ENCODE measurements around the gene KCTD13. TPM values are rescaled to one million over a fixed set of nuclear protein-coding genes. Genes with fewer than 3 reads are reported as not detected.

Gene KCTD13
- total RNA-seq, 1 experiment from 2014 or later = 8.2 TPM

- POLR2A ChIA-PET (ENCODE audit: unreplicated experiment) = interaction anchor here (0.6 to 0.9 kb wide), 6 partner anchors 29 to 161 kb away, joined by 3 to 6 read pairs (median 4); partner anchors contain the start of genes ALDOA, ASPHD1, KCTD13 and SEZ6L2
- BruUV-seq (replicated peaks) = no TSS peak
- peaks cover 4% of the 10 kb centered on the region; the same call in 1 of the 2 replicates for H3K36me3 ChIP-seq (ENCODE audit: low read depth, low read length)
- H3F3A ChIP-seq (ENCODE audit: low read length, unreplicated experiment) = no peaks in the 10 kb centered on the region
- ATAC-seq (no peak), DNase-seq (no peak)
- no peaks in the 10 kb centered on the region for H3K9me3 ChIP-seq (ENCODE audit: low read length)
- peaks cover 43% of the 10 kb centered on the region for H3K79me2 ChIP-seq (ENCODE audit: low read length)
- no peak overlapping the region for H3K9ac ChIP-seq (ENCODE audit: low read length)
- CTCF ChIA-PET = interaction anchor here (0.5 to 0.8 kb wide), 3 partner anchors 11 to 272 kb away, joined by 5 to 15 read pairs (median 5); partner anchors contain the start of genes ASPHD1 and TMEM219
- no peaks in the 10 kb centered on the region for H3K27me3 ChIP-seq (ENCODE audit: low read length)
- peak overlapping the region; percentile 31; the same call in 1 of the 2 replicates for H2AFZ ChIP-seq (ENCODE audit: low read length)
- TF ChIP-seq EZH2 (IDR thresholded peaks at IDR 0.05; ENCODE audit: low read length, unreplicated experiment) (no peak), CTCF (conservative IDR thresholded peaks at IDR 0.05; ENCODE audit: low read depth, low read length) (no peak)
- H3K4me3 ChIP-seq (ENCODE audit: low read length) = no peak overlapping the region
- H3K4me2 ChIP-seq (ENCODE audit: low read length) = no peak overlapping the region
- H3K4me1 ChIP-seq (ENCODE audit: insufficient read depth, low read length) = peaks cover 22% of the 10 kb centered on the region
- H4K20me1 ChIP-seq (ENCODE audit: low read length) = peaks cover 26% of the 10 kb centered on the region
- intact Hi-C loops (cut with micrococcal nuclease) = loop anchor here (5.0 kb wide), 1 partner anchor 46 kb away; the partner anchor contains the start of gene KCTD13
- no peak overlapping the region for H3K27ac ChIP-seq (ENCODE audit: low read length)
- no peaks in the 10 kb centered on the region for H3K9me2 ChIP-seq (replicated peaks; ENCODE audit: low read length)
Measured at GRCh38 chr16:29972992-29973383, 47.0 kb upstream of the KCTD13 start.

GRCh38 chr16:29972500-29972899 lies 46.5 kb upstream of the KCTD13 start:
- TF ChIP-seq EZH2phosphoT487 (IDR thresholded peaks at IDR 0.05; ENCODE audit: borderline replicate concordance, low read length) = no peak
- no peak for TF ChIP-seq EZH2 (IDR thresholded peaks at IDR 0.05; ENCODE audit: low read length, unreplicated experiment)
- TF ChIP-seq CTCF (conservative IDR thresholded peaks at IDR 0.05; ENCODE audit: low read depth, low read length) = no peak
- Histone ChIP-seq H3K9me2 (replicated peaks; ENCODE audit: low read length) (no peaks in the 10 kb centered on the region), H3K36me3 (ENCODE audit: low read depth, low read length) (no peaks in the 10 kb centered on the region), H3K79me2 (ENCODE audit: low read length) (peaks cover 38% of the 10 kb centered on the region), H2AFZ (ENCODE audit: low read length) (no peak overlapping the region), H3K9ac (ENCODE audit: low read length) (no peak overlapping the region), H3K4me3 (ENCODE audit: low read length) (no peak overlapping the region), H3F3A (ENCODE audit: low read length, unreplicated experiment) (no peaks in the 10 kb centered on the region), H3K27me3 (ENCODE audit: low read length) (no peaks in the 10 kb centered on the region), H3K4me2 (ENCODE audit: low read length) (no peak overlapping the region), H3K27ac (ENCODE audit: low read length) (no peak overlapping the region), H3K4me1 (ENCODE audit: insufficient read depth, low read length) (peaks cover 22% of the 10 kb centered on the region), H3K9me3 (ENCODE audit: low read length) (no peaks in the 10 kb centered on the region), H4K20me1 (ENCODE audit: low read length) (peaks cover 26% of the 10 kb centered on the region)
- no peak for ATAC-seq
- BruUV-seq (replicated peaks) = no TSS peak
- ChIA-PET CTCF (interaction anchor here (0.6 kb wide), 1 partner anchor 72 kb away, joined by 15 read pairs; the partner anchor contains the start of gene ASPHD1), POLR2A (ENCODE audit: unreplicated experiment) (interaction anchor here (0.6 kb wide), 1 partner anchor 28 kb away, joined by 3 read pairs; no protein-coding TSS in a partner anchor)
- intact Hi-C loops (cut with micrococcal nuclease) = loop anchor here (5.0 kb wide), 1 partner anchor 45 kb away; the partner anchor contains the start of gene KCTD13
- DNase-seq = no peak

- Histone ChIP-seq H3K4me2 (ENCODE audit: low read length) (no peak overlapping the region), H3K27ac (ENCODE audit: low read length) (no peak overlapping the region), H3K9me2 (replicated peaks; ENCODE audit: low read length) (no peaks in the 10 kb centered on the region), H3K9ac (ENCODE audit: low read length) (no peak overlapping the region), H3K9me3 (ENCODE audit: low read length) (no peaks in the 10 kb centered on the region), H2AFZ (ENCODE audit: low read length) (no peak overlapping the region), H3F3A (ENCODE audit: low read length, unreplicated experiment) (no peaks in the 10 kb centered on the region), H3K27me3 (ENCODE audit: low read length) (no peaks in the 10 kb centered on the region), H3K4me1 (ENCODE audit: insufficient read depth, low read length) (peaks cover 16% of the 10 kb centered on the region), H4K20me1 (ENCODE audit: low read length) (peaks cover 16% of the 10 kb centered on the region), H3K79me2 (ENCODE audit: low read length) (peaks cover 26% of the 10 kb centered on the region), H3K4me3 (ENCODE audit: low read length) (no peak overlapping the region), H3K36me3 (ENCODE audit: low read depth, low read length) (no peaks in the 10 kb centered on the region)
- TF ChIP-seq CTCF (conservative IDR thresholded peaks at IDR 0.05; ENCODE audit: low read depth, low read length) (no peak), EZH2phosphoT487 (IDR thresholded peaks at IDR 0.05; ENCODE audit: borderline replicate concordance, low read length) (no peak), EZH2 (IDR thresholded peaks at IDR 0.05; ENCODE audit: low read length, unreplicated experiment) (no peak)
- no TSS peak for BruUV-seq (replicated peaks)
- CTCF ChIA-PET = no interaction called here
- POLR2A ChIA-PET (ENCODE audit: unreplicated experiment) = no interaction called here
- DNase-seq (no peak), ATAC-seq (no peak)
- intact Hi-C loops (cut with micrococcal nuclease) = loop anchor here (5.0 kb wide), 1 partner anchor 44 kb away; the partner anchor contains the start of gene KCTD13
Measured at GRCh38 chr16:29971304-29971703, 45.3 kb upstream of the KCTD13 start.

Data from PC-3 (cell line).